Stimulated activated CD8-positive, alpha-beta memory T cell treated with anti-CD3 and anti-CD28 coated beads, Interleukin-7, amount 100 ng/mL, for 1 hour (primary cell): ENCODE data around the gene CHRNA3.
"Not testable (repeated sequence)": the region's sequence is repeated elsewhere in the genome, so short reads cannot be mapped to it uniquely, and the experiment has no call there.

Experiments used
- DNase-seq, 2 donors: peaks; one replicate each; pipeline ENCODE4 v3.0.0-alpha.2; 2020; ENCODE audit warnings: low read depth in 2 of 2

CHRNA3 gene

DNA sequence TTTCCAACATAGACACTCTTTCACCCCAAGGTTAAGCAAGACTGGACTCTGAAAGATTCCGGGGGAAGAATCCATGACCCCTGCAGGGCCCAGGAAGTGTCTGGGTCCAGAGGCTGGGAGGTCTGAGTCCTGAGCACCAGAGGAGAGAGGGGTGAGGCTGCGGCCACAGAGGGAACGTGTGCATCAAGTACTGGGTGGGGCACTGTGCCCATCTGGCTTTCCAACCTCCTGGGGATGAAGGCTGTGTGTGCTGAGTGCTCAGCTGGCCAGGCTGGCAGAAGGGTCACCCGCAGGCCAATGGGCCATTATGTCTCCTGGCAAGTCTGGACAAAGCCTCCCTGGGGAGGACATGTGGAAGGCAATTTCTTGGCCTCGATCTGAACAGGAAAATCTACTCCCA lies 3.3 kb downstream of the CHRNA3 start:
- no peak for DNase-seq

DNA sequence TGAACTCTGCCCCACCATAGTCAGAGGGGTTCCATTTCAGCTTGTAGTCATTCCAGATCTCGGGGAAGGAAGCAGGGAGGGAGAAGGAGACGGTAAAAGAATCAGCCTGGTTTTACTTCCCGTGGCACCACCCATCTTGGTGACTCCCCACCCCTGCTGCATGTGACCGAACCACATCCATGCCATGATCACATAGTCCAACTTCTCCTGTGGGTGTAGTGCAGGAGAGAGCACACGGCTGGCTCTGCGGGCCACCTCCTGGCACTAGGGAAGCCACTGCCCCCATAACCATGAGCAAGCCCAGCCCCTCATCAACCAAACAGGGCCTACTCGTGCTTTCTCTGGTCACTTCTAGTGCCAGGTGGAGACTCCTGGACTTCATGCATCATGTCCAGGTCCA lies 3.7 kb downstream of the CHRNA3 start:
- DNase-seq = no peak

DNA sequence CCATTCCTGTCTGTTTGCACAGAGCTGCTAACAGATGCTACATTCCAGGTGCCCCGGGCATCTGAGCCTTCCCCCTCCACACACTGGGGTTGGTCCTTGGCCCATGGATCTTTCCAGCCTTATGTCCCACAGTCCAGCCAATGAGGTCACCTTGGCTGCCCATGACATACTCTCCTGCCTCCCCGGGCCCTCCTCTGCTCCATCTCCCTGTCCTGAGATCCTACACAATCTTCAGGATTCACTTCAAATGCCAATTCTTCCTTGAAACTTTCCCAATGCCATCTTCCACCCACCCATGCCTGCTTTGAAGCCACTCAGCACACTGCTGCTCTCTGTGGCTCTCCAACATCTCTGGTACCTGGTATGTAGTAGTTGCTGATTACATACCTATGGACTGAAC lies 4.3 kb downstream of the CHRNA3 start:
- no peak for DNase-seq

DNA sequence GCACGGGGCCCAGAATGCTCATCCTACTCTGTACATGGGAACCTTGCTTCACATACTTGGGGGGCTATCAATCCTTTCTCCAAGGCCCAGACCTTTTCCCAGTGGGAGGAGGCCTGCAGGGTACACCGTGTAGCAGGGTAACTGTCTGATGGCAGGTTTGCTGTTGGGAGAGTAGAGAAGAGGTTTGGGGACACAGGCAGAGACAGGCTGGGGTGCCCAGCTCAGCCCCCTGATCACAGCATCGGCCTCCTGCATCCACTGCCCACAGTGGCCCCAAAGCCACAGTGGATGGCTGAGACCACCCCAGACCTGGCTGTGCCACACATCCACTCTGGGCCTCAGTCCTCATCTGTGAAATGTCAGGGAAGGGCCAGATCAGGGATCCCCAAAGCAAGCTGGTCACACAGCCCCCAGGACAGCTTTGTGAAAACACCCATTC lies 5.6 kb downstream of the CHRNA3 start:
- no peak for DNase-seq

DNA sequence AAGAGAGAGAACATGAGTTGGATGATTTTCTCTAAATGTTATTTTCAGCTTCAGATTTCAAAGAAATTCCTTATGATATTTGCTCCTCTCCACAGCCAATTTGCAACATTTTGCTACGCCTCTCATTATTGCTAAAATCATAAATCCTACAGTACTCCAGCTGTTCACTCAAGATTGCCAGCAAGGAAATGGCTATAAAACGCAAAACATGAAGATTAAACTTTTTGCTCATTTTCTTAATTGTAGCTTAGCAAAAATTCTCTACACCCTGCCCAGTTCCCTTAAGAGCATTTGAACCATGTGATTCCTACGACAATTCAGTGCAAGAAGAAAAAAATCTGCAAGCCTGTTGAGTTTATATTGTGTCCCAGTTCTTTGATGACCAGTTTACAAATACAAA lies 6.8 kb downstream of the CHRNA3 start:
- DNase-seq = no peak

DNA sequence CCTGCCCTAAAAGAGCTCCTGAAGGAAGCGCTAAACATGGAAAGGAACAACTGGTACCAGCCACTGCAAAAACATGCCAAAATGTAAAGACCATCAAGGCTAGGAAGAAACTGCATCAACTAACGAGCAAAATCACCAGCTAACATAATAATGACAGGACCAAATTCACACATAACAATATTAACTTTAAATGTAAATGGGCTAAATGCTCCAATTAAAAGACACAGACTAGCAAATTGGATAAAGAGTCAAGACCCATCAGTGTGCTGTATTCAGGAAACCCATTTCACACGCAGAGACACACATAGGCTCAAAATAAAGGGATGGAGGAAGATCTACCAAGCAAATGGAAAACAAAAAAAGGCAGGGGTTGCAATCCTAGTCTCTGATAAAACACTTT lies 11.2 kb downstream of the CHRNA3 start:
- DNase-seq = not testable (repeated sequence)

DNA sequence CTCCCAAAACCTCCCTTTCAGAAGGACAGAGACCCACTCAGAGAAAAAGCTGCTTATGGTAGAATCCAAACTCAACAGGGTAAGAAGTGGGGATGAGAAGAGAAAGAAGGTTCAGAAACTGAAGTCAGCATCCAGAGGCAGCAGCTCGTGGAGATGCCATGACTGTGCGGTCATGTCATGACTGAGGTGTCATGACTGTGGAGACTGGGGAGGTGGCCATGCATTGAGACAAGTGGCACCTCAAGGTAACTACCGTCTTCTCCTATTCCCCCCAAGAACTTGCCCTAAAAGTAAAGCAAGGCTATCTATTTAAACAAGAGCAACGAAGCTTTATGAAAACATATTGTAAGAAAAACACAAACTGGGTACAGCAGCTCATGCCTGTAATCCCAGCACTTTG lies 15.1 kb downstream of the CHRNA3 start:
- no peak for DNase-seq

DNA sequence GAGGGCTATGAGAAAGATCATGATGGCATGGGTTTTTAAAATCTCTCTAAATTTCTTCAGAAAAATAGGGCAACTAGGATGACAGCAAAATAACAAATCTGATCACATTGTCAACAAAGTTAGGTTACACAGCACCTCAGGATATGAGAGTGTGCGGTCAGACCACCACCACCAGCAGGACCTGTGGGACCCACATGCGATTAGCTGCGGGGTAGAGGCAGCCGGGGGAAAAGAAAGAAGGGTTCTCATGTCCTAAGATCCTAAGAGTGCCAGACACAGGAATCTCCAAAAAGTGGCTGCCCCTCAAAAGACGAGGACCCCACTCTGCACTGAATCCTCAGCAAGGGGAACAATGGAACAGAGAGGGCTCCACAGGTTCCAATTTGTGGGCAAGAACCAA lies 15.6 kb downstream of the CHRNA3 start:
- DNase-seq = no peak

DNA sequence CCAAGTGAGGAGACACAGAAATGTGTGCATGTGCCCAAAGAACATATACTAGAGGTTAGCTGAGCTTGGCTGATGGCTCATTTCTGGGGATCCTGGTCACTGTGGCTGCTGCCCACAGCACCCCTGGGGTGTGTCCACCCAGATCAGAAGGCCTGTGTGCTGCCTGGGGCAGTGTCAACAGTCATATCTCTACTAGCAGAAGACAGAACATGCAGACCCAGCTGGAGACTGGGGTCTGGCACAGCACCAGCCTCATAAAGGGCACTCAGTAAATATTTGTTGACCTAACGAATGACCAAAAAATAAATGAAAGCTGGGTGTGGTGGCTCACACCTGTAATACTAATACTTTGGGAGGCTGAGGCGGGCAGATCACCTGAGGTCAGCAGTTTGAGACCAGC lies 16.4 kb downstream of the CHRNA3 start:
- DNase-seq = no peak

DNA sequence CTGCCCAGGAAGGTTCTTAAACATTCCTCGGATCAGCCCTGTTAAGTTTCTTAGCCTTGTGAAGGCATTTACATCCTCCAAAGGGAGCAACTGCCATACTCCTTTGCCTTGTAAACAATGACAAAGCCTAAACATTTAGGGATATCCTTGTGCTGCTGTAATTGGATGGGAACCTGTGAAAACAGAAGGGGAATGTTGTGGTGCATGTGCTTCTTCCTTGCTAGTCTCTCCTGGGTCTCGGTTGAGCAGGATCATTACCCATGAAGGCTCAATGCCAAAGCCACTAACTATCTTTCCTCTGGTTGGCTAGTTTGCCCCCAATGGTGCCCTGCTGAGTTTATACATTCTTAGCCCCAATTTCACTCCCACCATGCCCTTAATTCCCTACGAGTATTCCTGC lies 17.3 kb downstream of the CHRNA3 start:
- no peak for DNase-seq

DNA sequence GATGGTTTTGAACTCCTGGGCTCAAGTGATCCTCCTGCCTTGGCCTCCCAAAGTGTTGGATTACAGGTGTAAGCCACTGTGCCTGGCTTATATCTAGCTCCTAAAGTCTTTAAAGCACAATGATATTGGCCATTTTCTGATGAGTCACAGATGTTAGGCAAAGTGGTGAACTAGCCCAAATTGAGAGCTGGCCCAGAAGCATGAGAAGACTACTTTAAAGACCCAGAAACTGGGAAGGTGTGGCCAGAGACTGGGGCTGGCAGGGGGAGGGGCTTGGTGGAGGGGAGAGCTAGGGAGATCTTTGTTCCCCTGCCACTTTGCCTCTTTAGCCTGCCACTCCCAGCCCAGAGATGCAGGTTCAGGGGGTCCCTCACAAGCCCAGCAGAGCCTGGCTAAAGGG lies 21.6 kb downstream of the CHRNA3 start:
- no peak for DNase-seq

DNA sequence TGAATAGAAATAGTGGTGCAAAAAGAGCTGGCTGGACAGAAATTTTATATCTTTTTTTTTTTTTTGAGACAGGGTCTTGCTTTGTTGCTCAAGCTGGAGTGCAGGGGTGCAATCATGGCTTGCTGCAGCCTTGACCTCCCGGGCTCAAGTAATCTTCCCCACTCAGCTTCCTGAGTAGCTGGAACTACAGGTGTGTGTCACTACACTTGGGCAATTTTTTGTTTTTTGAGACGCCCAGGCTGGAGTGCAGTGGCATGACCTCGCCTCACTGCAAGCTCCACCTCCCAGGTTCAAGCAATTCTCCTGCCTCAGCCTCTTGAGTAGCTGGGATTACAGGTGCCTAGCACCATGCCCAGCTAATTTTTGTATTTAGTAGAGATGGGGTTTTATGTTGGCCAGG lies 22.4 kb downstream of the CHRNA3 start:
- DNase-seq = no peak

DNA sequence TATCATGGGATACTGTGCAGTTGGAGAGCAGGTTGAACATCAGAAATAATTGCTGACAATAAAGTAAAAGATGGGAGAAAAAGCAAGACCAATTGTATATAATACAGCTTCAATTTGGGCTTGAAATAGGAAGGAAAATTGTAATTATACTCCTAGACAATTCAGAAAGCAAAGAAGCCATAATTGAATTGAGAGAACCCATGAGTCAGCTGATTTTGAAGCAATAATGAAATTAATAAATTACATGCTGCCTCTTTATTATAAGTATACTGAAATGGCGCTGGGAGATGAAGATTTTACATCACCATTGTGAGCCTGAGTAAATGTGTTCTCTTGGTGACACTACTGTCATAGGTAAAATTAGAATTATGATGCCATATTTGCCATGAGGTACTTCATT lies 23.2 kb downstream of the CHRNA3 start:
- DNase-seq = no peak

DNA sequence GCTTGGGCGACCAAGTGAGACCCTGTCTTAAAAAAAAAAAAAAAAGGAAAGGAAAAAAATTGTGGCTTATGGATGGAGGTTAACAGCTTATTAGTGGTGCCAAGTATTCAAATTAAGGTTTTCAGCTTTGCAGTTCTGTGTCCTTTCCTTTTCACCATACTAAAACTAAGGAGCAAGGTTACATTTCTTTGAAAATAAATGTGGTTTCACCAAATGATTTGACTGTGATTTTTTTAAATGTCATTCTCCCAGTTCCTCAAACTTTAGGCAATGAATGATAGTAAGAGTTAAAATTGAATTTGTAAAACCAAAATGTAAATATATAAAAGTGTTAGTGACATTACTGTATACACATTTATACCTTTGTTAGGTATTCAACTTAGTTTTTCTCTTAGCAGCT lies 45.9 kb downstream of the CHRNA3 start:
- DNase-seq = no peak

DNA sequence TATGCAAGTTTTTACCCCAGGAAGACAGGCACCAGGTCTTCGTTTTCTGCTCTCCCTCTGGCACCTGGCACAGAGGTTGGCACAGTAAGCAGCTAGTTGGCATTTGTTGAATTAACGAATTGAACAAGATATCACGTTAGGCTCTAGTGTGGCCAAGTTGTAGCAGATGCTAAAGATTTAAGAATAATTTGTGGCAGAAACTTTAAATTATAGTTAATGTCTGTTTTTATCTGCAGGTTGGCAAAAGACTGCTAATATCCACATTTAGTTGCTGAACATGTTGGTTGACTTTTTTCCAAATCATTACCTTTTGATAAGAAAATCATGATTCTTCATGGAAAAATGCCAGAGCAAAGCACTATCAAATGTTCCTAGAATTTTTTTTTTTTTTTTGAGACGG lies 47.4 kb downstream of the CHRNA3 start:
- no peak for DNase-seq

DNA sequence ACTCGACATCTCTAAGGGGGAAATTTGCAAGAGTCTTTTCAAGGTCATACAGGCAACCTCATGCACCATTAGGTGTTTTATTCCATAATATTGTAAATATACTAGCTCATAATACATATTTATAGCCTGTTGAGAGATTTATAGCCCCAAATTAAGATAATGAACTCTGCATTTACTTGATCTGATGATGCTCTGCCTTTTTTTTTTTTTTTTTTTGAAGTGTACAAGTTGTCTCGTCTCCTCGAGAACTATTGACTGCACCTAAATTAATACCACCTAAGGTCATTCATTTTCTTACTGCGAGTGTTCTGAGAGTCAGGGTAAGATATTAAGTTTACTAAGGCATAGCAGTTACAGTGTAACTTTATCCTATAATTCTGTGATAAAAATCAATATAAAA lies 49.4 kb downstream of the CHRNA3 start:
- no peak for DNase-seq

DNA sequence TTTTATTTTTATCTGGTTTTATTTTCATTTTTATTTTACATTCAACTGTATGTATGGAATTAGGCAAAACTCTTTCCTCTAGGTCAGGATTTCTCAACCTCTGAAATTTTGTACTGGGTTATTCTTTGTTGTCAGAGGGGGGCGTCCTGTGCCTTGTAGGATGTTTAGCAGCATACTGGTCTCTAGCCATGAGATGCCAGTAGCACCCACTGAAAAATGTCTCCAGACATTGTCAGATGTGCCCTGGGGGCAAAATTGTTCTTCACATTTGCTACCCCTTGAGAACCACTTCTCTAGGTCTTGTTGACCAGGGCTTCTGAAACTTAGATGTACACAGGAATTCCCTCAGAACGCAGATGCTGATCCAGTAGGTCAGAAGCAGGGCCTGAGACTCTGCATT lies 50.1 kb downstream of the CHRNA3 start:
- DNase-seq = no peak

DNA sequence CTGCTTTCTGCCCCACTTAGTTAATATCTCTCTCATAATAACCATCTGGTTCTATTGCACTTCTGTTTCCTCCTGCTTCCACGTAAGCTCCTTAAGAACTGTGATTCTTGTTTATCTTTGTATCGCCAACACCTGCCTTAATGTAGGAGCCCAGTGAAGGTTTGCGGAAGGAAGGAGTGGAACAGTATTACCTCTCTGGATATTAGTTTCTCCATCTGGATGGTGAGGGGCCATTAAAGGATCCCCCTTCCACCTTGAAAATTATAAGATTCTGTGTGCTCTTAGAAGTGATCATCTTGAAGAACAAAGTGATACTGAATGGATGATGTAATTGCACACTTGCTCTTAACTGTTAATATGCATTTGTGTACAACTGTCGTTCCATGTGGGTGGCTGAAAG lies 53.3 kb downstream of the CHRNA3 start:
- no peak for DNase-seq

DNA sequence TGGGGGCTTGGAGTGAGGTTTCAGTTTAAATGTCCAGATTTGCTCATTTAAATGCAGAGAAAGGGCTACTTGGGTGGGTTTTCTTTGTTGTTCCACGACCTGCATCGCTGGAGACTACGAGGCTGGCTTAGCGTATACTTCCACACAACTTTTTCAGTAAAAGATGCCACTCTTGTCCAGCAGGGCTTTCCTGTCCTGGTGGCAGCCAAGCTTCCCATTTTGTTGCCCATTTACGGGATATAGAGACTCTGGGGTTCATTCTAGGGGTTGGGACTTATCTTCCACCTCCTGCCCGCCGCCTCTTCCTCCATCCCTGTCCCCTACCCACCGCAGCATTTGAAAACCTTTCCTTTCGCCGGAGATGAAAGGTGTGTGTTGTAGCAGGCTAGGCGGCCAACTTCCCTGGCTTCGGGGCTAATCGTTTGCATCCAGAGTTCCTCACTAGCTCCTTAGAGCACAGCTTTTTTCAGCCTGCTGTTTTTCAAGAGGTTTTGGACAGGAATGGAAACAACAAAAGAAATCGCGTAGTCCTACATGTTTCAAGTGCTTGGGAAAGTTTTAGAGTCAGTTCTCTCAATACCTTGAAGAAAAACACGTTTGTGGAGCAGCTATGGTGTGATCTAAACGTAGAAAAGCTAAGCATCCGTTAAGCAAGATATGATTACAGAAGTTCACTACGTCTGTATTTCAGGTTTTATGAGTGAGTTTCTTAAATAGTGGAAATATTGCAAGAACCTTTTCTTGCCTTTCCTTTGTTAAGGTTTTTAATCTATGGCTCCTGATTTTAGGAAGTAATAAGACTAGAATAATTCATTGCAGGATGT lies 54.6 kb downstream of the CHRNA3 start:
- no peak for DNase-seq

DNA sequence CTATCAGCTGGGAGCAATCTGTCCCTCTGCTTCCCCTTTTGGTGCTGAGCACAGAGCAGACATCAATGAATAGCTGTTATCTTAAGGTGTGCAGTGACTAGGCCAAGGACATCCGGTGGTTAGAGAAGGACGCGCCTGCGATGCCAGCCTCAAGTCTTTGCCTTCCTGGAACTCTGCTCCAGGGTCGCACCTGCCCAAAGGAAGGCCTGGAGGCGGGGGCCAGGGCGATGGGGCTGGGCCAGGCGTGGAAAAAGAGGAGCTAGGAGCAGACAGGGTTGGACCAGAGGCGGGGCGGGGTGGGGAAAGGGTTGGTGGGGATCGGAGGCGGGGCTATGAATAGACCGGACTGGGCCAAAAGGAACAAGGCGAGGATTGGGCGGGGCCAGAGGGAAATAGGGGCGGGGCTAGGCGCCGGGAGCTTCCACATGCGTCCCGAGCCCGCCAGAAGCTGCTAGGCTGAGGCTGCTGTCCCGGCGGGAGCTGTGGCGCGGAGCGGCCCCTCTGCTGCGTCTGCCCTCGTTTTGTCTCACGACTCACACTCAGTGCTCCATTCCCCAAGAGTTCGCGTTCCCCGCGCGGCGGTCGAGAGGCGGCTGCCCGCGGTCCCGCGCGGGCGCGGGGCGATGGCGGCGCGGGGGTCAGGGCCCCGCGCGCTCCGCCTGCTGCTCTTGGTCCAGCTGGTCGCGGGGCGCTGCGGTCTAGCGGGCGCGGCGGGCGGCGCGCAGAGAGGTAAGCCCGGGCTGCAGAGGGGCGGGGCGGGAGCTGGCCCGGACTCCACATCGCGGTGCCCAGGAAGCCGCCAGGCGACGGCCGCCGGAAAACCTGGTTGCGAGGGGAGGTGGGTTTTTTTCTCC lies 55.5 kb downstream of the CHRNA3 start, which contains the start of gene CHRNA5:
Gene CHRNA5 (plus strand): TSS at position 424 of the 854 bp plus-strand sequence. CDS start 200 bp downstream, at position 624.
- peak; percentile 31 to 58 for DNase-seq

DNA sequence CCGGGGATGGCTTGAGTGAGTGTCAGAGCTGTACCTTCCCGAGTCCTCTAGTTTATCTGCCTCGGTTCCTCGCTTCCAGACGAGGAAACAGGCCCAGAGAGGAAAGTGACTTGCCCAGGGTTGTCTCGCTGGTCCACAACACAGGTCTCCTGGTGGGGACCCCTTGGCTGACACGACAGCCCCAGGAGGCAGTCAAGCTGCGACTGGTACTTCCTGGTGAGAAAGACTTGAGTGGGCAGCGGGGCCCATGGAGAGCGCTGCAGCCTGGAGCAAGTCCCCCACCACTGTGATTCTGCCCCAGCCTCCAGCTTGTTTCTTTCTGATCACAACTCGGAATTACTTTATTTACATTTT lies 56.1 kb downstream of the CHRNA3 start:
- DNase-seq = no peak

DNA sequence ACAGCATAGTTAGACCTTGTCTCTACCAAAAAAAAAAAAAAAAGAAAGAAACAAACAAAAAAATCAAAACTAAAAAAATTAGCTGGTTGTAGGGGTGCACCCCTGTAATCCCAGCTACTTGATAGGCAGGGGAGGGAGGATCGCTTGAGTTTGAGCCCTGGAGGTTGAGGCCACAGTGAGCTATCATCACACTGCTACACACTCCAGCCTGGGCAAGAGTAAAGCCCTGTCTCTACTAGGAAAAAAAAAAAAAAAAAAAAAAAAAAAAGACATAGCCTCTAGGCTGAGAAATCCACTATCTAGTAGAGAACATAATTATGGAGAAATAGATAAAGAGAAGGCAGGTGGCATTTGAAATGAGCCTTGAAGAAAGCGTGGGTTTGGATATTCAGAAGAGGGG lies 57.7 kb downstream of the CHRNA3 start:
- DNase-seq = no peak

DNA sequence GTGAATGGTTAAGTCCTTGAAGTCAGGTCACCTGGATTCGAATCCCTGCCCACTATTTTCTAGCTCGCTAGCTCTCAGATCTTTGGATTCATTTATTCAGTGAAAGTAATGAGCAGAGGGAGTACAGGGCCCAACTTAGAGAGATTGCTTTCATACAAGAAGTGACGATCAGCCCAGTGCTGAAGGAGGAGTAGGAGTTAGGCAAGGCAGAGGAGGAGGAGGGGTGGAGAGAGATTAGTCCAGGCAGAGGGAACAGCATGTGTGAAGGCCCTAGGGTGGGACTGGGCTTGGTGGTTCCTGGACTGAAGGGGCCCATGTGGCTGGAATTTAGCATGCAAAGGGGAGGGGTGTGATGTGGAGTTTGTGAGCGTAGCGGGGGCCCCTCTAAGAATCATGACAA lies 59.3 kb downstream of the CHRNA3 start:
- DNase-seq = no peak
